Stomach (tissue), 4 donors: Measurements from ENCODE around the gene NECTIN1.

Experiments
- CTCF ChIP-seq, 7 experiments: fragments of 450-650 bp in 4 of 7; fragments of 200-600 bp in 3 of 7; sonication (generic) in 3 of 7; IDR thresholded peaks; one replicate each; pipeline ENCODE4 v1.5.1; 2016 to 2019; ENCODE audit warnings: antibody characterized with exemption in 7 of 7, control low read depth in 2 of 7, mild to moderate bottlenecking in 1 of 7
- POLR2A ChIP-seq, 4 donors: fragments of 450-650 bp; IDR thresholded peaks; one replicate each; pipeline ENCODE4 v1.6.1; 2016; ENCODE audit warnings: antibody characterized with exemption in 4 of 4, control low read depth in 2 of 4, mild to moderate bottlenecking in 1 of 4, moderate library complexity in 1 of 4
- POLR2AphosphoS5 ChIP-seq, 3 donors: sonication (generic); formaldehyde crosslinking; IDR thresholded peaks; one replicate each; pipeline ENCODE4 v1.6.1; 2016; ENCODE audit warnings: antibody characterized with exemption in 3 of 3

GRCh38 chr11:119709171-119709570, 19.8 kb downstream of the NECTIN1 start:
- TF ChIP-seq POLR2A (IDR thresholded peaks at IDR 0.05): no peak
- no peak for TF ChIP-seq CTCF (IDR thresholded peaks at IDR 0.05)
- no peak for TF ChIP-seq POLR2AphosphoS5 (IDR thresholded peaks at IDR 0.05)
